Retina (tissue), 1 donor: Measurements from ENCODE around the gene SUCLG2.

Source experiments
- DNase-seq: peaks from one replicate; pipeline ENCODE4 v3.0.0-alpha.2; 2016

Gene SUCLG2

GRCh38 chr3:67437789-67438188 lies 216.6 kb downstream of the SUCLG2 start:
- DNase-seq = no peak

GRCh38 chr3:67437090-67437489 lies 217.3 kb downstream of the SUCLG2 start:
- DNase-seq = no peak

DNA sequence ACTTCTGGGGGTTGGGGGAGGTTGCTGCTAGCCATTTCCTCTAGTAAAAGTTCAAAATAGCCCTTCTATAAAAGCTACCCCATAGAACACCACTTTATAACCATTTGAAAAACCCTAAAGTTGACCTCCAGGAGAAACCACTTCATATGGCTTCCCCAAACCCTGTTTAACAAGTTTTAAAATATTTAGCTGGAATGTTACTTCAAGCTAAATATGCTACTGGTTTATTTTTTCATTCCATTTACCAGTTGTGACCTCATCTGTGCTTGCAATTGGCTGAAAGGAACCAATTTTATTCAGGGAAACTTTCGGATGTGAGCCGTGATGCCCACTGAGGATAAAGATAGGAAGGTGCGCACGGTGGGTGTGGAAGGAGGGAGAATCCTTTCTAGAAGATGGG lies 221.3 kb downstream of the SUCLG2 start:
- no peak for DNase-seq

- no peak for DNase-seq
Measured at GRCh38 chr3:67431887-67432286, 222.5 kb downstream of the SUCLG2 start.

GRCh38 chr3:67423722-67424121 lies 230.7 kb downstream of the SUCLG2 start:
- no peak for DNase-seq

DNA sequence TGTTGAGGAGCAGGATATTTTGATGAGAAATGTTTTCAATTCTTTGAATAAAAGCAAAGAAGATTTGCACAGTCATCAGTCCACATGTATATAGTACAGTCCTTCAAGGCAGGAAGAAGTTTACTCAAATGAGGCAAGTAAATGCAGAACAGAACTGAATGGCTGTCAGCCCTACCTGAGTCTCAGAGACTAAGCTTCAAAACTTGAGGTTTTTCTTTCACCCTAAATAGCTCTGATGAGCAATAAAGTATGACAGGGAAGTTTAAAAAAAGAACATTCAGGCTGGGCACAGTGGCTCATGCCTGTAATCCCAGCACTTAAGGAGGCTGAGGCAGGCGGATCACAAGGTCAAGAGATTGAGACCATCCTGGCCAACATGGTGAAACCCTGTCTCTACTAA lies 232.5 kb downstream of the SUCLG2 start:
- DNase-seq = no peak

DNA sequence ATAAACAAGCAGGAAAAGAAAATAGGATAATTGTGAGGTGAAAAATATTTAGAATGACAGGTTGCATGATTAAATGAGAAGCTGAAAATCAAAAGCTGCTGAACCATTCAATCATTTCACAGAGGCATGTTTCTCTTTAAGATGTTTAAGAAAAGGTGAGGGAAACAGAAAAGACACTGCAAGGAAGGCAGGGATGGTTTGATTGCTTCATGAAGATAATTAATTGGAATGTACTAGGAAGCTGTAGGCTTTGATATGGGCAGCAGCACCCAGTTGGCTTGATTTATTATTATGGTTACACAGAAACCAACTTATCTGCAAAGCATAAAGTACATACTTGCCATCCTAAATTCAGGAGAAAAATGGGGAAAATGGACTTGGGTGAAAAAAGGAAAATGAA lies 234.6 kb downstream of the SUCLG2 start:
- no peak for DNase-seq

DNA sequence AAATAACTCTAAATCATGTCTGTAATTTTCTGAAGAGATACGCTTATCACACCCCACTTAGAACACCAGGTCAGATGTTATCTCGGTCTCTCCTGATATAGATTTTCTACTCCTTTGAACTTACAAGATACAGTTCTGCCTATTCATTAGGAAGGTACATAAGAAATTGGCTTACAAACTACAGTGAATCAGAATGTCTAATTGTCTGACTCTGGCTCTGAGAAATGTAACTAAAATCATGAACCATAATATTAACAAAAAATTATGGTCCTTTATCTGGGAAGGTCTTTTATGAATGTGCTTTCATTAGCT lies 235.2 kb downstream of the SUCLG2 start:
- no peak for DNase-seq

GRCh38 chr3:67418426-67419217 lies 235.8 kb downstream of the SUCLG2 start:
- DNase-seq = no peak

DNA sequence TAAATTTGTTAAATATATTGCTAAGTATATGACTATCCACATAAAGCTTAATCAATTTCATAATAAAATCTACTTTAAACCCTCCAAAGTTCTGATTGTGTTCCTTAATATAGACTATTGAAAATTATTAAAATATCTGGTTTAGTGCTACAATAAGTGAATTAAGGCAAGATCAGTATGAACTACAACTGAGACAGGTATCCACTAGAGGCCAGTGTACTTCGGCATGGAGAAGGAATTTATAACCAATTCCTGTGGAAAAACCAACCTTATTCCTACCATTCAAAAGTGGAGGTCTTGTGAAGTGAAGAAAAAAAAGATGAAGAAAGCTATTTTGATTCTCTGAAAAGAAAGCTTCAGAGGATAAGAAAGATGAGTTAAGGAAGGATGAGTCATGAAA lies 237.7 kb downstream of the SUCLG2 start:
- no peak for DNase-seq

DNA sequence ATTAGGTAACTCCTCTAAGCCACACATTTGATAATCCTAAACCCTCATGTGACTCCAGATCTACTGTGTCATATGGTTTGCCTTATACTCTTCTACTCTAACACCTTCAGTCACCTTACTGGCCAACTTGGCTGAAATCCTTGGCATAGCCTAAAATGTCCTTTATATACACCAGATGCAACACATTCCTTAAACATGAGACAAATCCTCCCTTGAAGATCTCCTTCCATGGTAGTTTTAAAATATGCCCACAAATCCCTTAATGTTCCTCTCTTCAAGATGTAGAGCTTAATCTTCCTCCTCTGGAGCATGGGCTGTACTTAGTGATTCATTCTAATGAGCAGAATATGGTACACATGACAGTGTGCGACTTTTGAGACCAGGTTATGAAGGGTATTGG lies 238.9 kb downstream of the SUCLG2 start:
- no peak for DNase-seq

DNA sequence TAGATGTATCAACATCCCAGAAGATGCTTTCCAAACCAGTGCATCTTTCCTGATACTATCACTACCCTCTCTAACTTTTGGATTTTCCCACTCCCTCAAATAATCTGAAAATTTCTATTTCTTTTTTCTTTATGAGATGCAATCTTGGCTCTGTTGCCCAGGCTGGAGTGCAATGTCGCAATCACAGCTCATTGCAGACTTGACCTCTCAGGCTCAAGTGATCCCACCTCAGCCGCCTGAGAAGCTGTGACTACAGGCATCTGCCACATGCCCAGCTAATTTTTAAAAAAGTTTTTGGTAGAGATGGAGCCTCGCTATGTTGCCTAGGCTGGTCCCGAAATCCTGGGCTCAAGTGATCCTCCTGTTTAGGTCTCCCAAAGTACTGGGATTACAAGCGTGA lies 239.7 kb downstream of the SUCLG2 start:
- DNase-seq = no peak

- DNase-seq = no peak
Measured at GRCh38 chr3:67405193-67405592, 249.2 kb downstream of the SUCLG2 start.

- DNase-seq = no peak
Measured at GRCh38 chr3:67402873-67403272, 251.5 kb downstream of the SUCLG2 start.

GRCh38 chr3:67401921-67402320 lies 252.5 kb downstream of the SUCLG2 start:
- no peak for DNase-seq

- DNase-seq = no peak
Measured at GRCh38 chr3:67400476-67400875, 253.9 kb downstream of the SUCLG2 start.

DNA sequence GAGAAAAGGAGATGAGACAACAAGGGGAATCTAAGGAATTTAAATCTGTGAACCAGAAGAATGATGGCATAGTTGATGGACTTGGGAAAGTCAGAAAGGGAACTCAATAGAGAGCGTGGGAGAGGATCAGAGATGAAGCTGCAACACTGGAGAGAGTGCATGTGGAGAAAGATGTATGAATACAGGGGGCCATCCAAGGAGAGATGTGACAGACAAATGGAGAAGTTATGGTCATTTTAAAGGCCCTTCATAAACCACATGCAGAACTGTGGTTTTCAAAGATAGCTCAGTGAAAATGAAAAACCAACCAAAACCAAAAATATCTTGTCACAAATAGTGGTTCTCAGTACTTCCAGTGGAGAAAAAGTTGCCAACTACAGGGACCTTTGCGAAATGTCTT lies 265.2 kb downstream of the SUCLG2 start:
- DNase-seq = no peak

- no peak for DNase-seq
Measured at GRCh38 chr3:67388738-67389137, 265.7 kb downstream of the SUCLG2 start.

DNA sequence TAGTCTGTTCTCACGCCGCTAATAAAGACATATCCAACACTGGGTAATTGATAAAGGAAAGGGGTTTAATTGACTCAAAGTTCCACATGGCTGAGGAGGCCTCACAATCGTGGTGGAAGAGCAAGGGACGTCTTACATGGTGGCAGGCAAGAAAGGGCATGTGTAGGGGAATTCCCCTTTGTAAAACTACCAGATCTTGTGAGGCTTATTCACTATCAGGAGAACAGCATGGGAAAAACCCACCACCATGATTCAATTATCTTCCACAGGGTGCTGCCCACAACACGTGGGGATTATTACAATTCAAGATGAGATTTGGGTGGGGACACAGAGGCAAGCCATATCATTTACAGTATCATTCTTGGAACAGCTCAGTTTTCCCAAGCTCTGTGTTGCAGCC lies 268.0 kb downstream of the SUCLG2 start:
- DNase-seq = no peak

GRCh38 chr3:67384760-67385397 lies 269.5 kb downstream of the SUCLG2 start:
- peak; percentile 50 for DNase-seq

DNA sequence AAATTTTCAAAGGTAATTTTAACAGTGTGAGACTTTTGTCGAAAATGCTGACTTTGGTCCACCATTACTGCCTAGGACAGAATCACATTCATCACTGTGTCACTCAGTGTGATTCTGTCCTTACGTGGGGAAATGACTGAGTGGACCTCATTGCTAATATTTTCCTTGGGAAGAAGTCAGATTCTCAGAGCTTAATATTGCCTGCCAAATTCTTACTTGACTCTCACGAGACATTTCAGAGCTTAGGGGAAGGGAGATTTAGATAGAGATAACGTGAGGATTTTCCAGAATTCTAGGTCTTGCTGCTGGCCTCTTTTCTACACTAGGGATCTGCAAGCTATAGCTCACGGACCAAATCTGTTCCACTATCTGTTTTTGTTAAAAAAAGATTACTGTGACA lies 270.4 kb downstream of the SUCLG2 start:
- DNase-seq = no peak

- no peak for DNase-seq
Measured at GRCh38 chr3:67383379-67383778, 271.0 kb downstream of the SUCLG2 start.

- DNase-seq = no peak
Measured at GRCh38 chr3:67382536-67382935, 271.9 kb downstream of the SUCLG2 start.

DNA sequence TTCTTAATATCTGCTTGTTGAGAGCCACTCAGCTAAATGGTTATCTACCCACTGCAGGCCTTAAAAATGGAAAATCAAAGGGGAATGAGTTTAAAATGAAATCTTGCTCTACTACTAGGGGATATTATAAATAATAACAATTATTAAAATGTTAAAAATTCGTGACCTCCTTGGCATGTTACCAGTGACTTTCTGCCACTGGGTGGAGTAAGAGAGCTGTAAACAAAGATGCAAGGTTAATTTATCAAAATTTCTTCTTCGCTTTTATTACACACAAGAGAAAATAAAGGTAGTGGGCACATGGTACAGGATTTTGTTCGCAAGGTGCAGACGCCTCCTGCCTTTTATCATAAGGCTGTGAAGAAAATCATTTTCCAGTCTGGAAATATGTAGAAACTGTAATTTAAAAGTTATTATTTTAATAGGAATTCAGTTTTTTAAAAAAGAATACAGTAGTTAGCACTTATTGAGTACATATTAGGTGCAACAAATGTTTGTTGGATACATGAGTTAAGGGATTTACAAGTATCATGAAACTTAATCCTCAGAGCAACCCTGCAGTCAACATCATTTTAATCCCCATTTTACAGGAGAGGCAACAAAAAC lies 272.6 kb downstream of the SUCLG2 start:
- peak; percentile 48 for DNase-seq

GRCh38 chr3:67380118-67380517 lies 274.3 kb downstream of the SUCLG2 start:
- DNase-seq = no peak
